ENCODE results near the gene PDE4D. TPM values are rescaled to one million over a fixed set of nuclear protein-coding genes. Genes with fewer than 3 reads are reported as not detected.

Gene PDE4D
- total RNA-seq, 1 donor from 2014 or later = 34.5 TPM

GRCh38 chr5:59816654-59817300 lies 76.7 kb downstream of the PDE4D start:
- Histone ChIP-seq H3K27ac (replicated peaks) (no peak overlapping the region), H3K4me1 (no peaks in the 10 kb centered on the region), H3K27me3 (ENCODE audit: low read depth) (peaks cover 16% of the 10 kb centered on the region), H3K9me3 (replicated peaks) (no peaks in the 10 kb centered on the region), H3K36me3 (no peaks in the 10 kb centered on the region), H3K4me3 (no peak overlapping the region)
- no peak for TF ChIP-seq CTCF (IDR thresholded peaks at IDR 0.05; ENCODE audit: borderline replicate concordance)
- no peak for DNase-seq
- intact Hi-C loops (cut with micrococcal nuclease) = loop anchor here (10.0 kb wide), 1 partner anchor 768 kb away; no protein-coding TSS in a partner anchor

- DNase-seq = no peak
- Histone ChIP-seq H3K4me3 (no peak overlapping the region), H3K27me3 (ENCODE audit: low read depth) (peaks cover 27% of the 10 kb centered on the region), H3K36me3 (no peaks in the 10 kb centered on the region), H3K9me3 (replicated peaks) (no peaks in the 10 kb centered on the region), H3K27ac (replicated peaks) (no peak overlapping the region), H3K4me1 (peaks cover 6% of the 10 kb centered on the region)
- intact Hi-C loops (cut with micrococcal nuclease) = loop anchor here (5.0 to 10.0 kb wide), 2 partner anchors 770 to 833 kb away; no protein-coding TSS in a partner anchor
- TF ChIP-seq CTCF (IDR thresholded peaks at IDR 0.05; ENCODE audit: borderline replicate concordance) = no peak
Observed at GRCh38 chr5:59814537-59814872, 79.0 kb downstream of the PDE4D start.

- DNase-seq = no peak
- Histone ChIP-seq H3K36me3 (no peaks in the 10 kb centered on the region), H3K4me1 (peaks cover 6% of the 10 kb centered on the region), H3K27ac (replicated peaks) (no peak overlapping the region), H3K9me3 (replicated peaks) (no peaks in the 10 kb centered on the region), H3K27me3 (ENCODE audit: low read depth) (peaks cover 24% of the 10 kb centered on the region), H3K4me3 (no peak overlapping the region)
- TF ChIP-seq CTCF (IDR thresholded peaks at IDR 0.05; ENCODE audit: borderline replicate concordance) = peak; percentile 60
- intact Hi-C loops (cut with micrococcal nuclease) = loop anchor here (5.0 to 10.0 kb wide), 2 partner anchors 771 to 833 kb away; no protein-coding TSS in a partner anchor
Observed at GRCh38 chr5:59813761-59814536, 79.6 kb downstream of the PDE4D start.

DNA sequence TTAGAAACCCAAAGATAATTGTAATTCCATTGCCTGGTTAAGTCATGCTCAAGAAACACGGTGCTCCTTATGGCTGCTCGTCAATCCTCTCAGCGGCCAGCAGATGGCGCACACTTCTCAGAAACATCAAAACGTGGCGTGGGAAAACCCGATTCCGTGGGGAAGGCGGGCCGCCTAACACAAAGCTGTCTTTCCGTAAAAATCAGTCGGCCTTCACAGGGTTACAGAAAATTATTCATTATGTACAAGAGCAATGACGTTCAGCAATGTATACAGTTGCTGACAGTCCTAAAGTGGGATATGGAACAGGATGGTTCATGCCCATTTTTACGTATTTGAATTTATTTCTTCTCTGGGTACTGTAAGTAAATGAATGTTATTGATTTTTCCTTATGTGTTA lies 83.5 kb downstream of the PDE4D start:
- intact Hi-C loops (cut with micrococcal nuclease) = loop anchor here (5.0 to 10.0 kb wide), 2 partner anchors 775 to 837 kb away; no protein-coding TSS in a partner anchor
- Histone ChIP-seq H3K4me1 (peaks cover 6% of the 10 kb centered on the region), H3K27me3 (ENCODE audit: low read depth) (peaks cover 24% of the 10 kb centered on the region), H3K36me3 (no peaks in the 10 kb centered on the region), H3K9me3 (replicated peaks) (no peaks in the 10 kb centered on the region), H3K27ac (replicated peaks) (no peak overlapping the region), H3K4me3 (peak overlapping the region; percentile 31)
- peak; percentile 68 for DNase-seq
- TF ChIP-seq CTCF (IDR thresholded peaks at IDR 0.05; ENCODE audit: borderline replicate concordance) = peak; percentile 95

GRCh38 chr5:59807806-59808205 lies 85.7 kb downstream of the PDE4D start:
- H3K9me3 ChIP-seq (replicated peaks) = no peaks in the 10 kb centered on the region
- intact Hi-C loops (cut with micrococcal nuclease) = loop anchor here (10.0 kb wide), 1 partner anchor 133 kb away; no protein-coding TSS in a partner anchor
- H3K36me3 ChIP-seq = no peaks in the 10 kb centered on the region
- DNase-seq = no peak
- H3K4me1 ChIP-seq = peaks cover 6% of the 10 kb centered on the region
- peaks cover 22% of the 10 kb centered on the region for H3K27me3 ChIP-seq (ENCODE audit: low read depth)
- H3K4me3 ChIP-seq = no peak overlapping the region
- no peak overlapping the region for H3K27ac ChIP-seq (replicated peaks)
- TF ChIP-seq CTCF (IDR thresholded peaks at IDR 0.05; ENCODE audit: borderline replicate concordance) = no peak

Data from left ventricle myocardium inferior (tissue), 1 donor.